Measurements from ENCODE around the gene ENDOV.

The ENDOV gene

GRCh38 chr17:80485846-80486245 lies 70.9 kb downstream of the ENDOV start:
- DNase-seq (ENCODE audit: low spot score), result no peak

GRCh38 chr17:80486692-80487091 lies 71.7 kb downstream of the ENDOV start:
- DNase-seq (ENCODE audit: low spot score), result no peak

GRCh38 chr17:80487511-80487910 lies 72.5 kb downstream of the ENDOV start:
- no peak for DNase-seq (ENCODE audit: low spot score)
